SU-DHL-6 (cell line): ENCODE measurements around the gene NEUROG2.
"Not testable (repeated sequence)": the region's sequence is repeated elsewhere in the genome, so short reads cannot be mapped to it uniquely, and the experiment has no call there.

Experiments used
- H2AFZ ChIP-seq: fragments of 200-600 bp; sonication (generic); 2 replicates; pipeline ENCODE4 v1.6.1; 2014; ENCODE audit warnings: low read depth, mild to moderate bottlenecking, moderate library complexity, mixed read lengths, antibody characterized with exemption, low read length; ENCODE audit not compliant: severe bottlenecking
- H3F3A ChIP-seq: fragments of 200-600 bp; shearing (Covaris generic); 2 replicates; pipeline ENCODE4 v1.6.0; 2016; ENCODE audit warnings: antibody characterized with exemption, mild to moderate bottlenecking; ENCODE audit not compliant: insufficient read depth
- H3K27ac ChIP-seq: fragments of 200-600 bp; sonication (generic); 2 replicates; pipeline ENCODE4 v1.5.1; 2016; ENCODE audit warnings: low read depth, mild to moderate bottlenecking, low read length, moderate library complexity, mixed read lengths
- H3K27me3 ChIP-seq: fragments of 200-600 bp; sonication (generic), shearing (Covaris generic); 2 replicates; pipeline ENCODE4 v1.6.0; 2014; ENCODE audit warnings: mild to moderate bottlenecking, low read length
- H3K36me3 ChIP-seq: fragments of 200-600 bp; sonication (generic); 2 replicates; pipeline ENCODE4 v1.6.1; 2014; ENCODE audit warnings: mild to moderate bottlenecking, low read length, mixed read lengths
- H3K4me2 ChIP-seq: fragments of 300-600, 200-600 bp; shearing (Covaris generic), sonication (generic); 2 replicates; pipeline ENCODE4 v1.6.0; 2014; ENCODE audit warnings: low read length, low read depth, mild to moderate bottlenecking; ENCODE audit not compliant: poor library complexity, severe bottlenecking
- H3K4me3 ChIP-seq: fragments of 200-600 bp; sonication (generic); 2 replicates; pipeline ENCODE4 v1.5.1; 2014; ENCODE audit warnings: antibody characterized with exemption, low read length, mild to moderate bottlenecking, mixed read lengths; ENCODE audit not compliant: insufficient read depth, poor library complexity, severe bottlenecking
- H3K79me2 ChIP-seq: fragments of 200-600 bp; sonication (generic); 2 replicates; pipeline ENCODE4 v1.6.1; 2014; ENCODE audit warnings: mild to moderate bottlenecking, low read length, moderate library complexity; ENCODE audit not compliant: insufficient read depth
- H3K9ac ChIP-seq: fragments of 200-600 bp; sonication (generic); 2 replicates; pipeline ENCODE4 v1.7.0; 2014; ENCODE audit warnings: mild to moderate bottlenecking, low read length
- H3K9me2 ChIP-seq: fragments of 200-600 bp; sonication (generic); replicated peaks from 2 replicates; pipeline ENCODE4 v1.6.1; 2014; ENCODE audit warnings: low read length; ENCODE audit not compliant: insufficient read depth
- H3K9me3 ChIP-seq: fragments of 200-600 bp; sonication (generic); 2 replicates; pipeline ENCODE4 v1.6.1; 2014; ENCODE audit warnings: low read length, mixed read lengths; ENCODE audit not compliant: insufficient read depth
- H4K20me1 ChIP-seq: fragments of 200-600 bp; sonication (generic); 2 replicates; pipeline ENCODE4 v1.6.1; 2014; ENCODE audit warnings: low read depth, mild to moderate bottlenecking, antibody characterized with exemption, low read length, moderate library complexity, mixed read lengths
- CTCF ChIP-seq: fragments of 200-600 bp; sonication (generic); IDR thresholded peaks from one replicate; pipeline ENCODE4 v1.5.1; 2017; ENCODE audit warnings: antibody characterized with exemption, mild to moderate bottlenecking, low read length, moderate library complexity; ENCODE audit not compliant: insufficient read depth, poor library complexity, severe bottlenecking
- EZH2phosphoT487 ChIP-seq: fragments of 200-600 bp; sonication (generic), shearing (Covaris generic); conservative IDR thresholded peaks from 2 replicates; pipeline ENCODE4 v1.6.1; 2018; ENCODE audit warnings: mild to moderate bottlenecking, antibody characterized with exemption, low read length, moderate library complexity, mixed read lengths

Gene NEUROG2

GRCh38 chr4:112526061-112526460, 10.1 kb upstream of the NEUROG2 start:
- H3K9me2 ChIP-seq: no peaks in the 10 kb centered on the region
- no peaks in the 10 kb centered on the region for H4K20me1 ChIP-seq
- no peaks in the 10 kb centered on the region for H3K27me3 ChIP-seq
- H3K36me3 ChIP-seq: no peaks in the 10 kb centered on the region
- TF ChIP-seq CTCF (no peak), EZH2phosphoT487 (no peak)
- H3K9me3 ChIP-seq: no peaks in the 10 kb centered on the region
- no peak overlapping the region for H3K4me2 ChIP-seq
- no peak overlapping the region for H3K4me3 ChIP-seq
- no peak overlapping the region for H2AFZ ChIP-seq
- no peak overlapping the region for H3K9ac ChIP-seq
- H3K27ac ChIP-seq: no peak overlapping the region
- H3K79me2 ChIP-seq: no peaks in the 10 kb centered on the region
- no peaks in the 10 kb centered on the region for H3F3A ChIP-seq

- H3K4me2 ChIP-seq: peak overlapping the region; percentile 72
- no peaks in the 10 kb centered on the region for H3K36me3 ChIP-seq
- H3K79me2 ChIP-seq: no peaks in the 10 kb centered on the region
- no peak overlapping the region for H3K27ac ChIP-seq
- H3F3A ChIP-seq: no peaks in the 10 kb centered on the region
- no peaks in the 10 kb centered on the region for H3K9me3 ChIP-seq
- H4K20me1 ChIP-seq: no peaks in the 10 kb centered on the region
- no peaks in the 10 kb centered on the region for H3K9me2 ChIP-seq
- no peak for TF ChIP-seq EZH2phosphoT487
- TF ChIP-seq CTCF: peak; percentile 68
- H3K27me3 ChIP-seq: no peaks in the 10 kb centered on the region
- peak overlapping the region; percentile 50 for H3K4me3 ChIP-seq
- H3K9ac ChIP-seq: peak overlapping the region; percentile 41
- H2AFZ ChIP-seq: peak overlapping the region; percentile 82
Measured at GRCh38 chr4:112523764-112524505, 8.0 kb upstream of the NEUROG2 start.

GRCh38 chr4:112523008-112523721, 7.2 kb upstream of the NEUROG2 start:
- Histone ChIP-seq H3K27me3 (no peaks in the 10 kb centered on the region), H3K79me2 (no peaks in the 10 kb centered on the region), H3K4me2 (peak overlapping the region; percentile 72), H4K20me1 (no peaks in the 10 kb centered on the region), H3F3A (no peaks in the 10 kb centered on the region), H3K9ac (peak overlapping the region; percentile 38), H3K9me2 (no peaks in the 10 kb centered on the region), H3K27ac (no peak overlapping the region; the same call in 1 of the 2 replicates), H3K4me3 (peak overlapping the region; percentile 50), H2AFZ (peak overlapping the region; percentile 82), H3K36me3 (no peaks in the 10 kb centered on the region), H3K9me3 (no peaks in the 10 kb centered on the region)
- TF ChIP-seq CTCF: peak; percentile 11
- no peak for TF ChIP-seq EZH2phosphoT487

- H3K9me2 ChIP-seq, H3K9ac ChIP-seq, H3F3A ChIP-seq, H3K36me3 ChIP-seq, H3K4me3 ChIP-seq, H3K27ac ChIP-seq, H3K27me3 ChIP-seq, H4K20me1 ChIP-seq, H2AFZ ChIP-seq, H3K9me3 ChIP-seq, H3K79me2 ChIP-seq: not testable (repeated sequence)
- H3K4me2 ChIP-seq: peak overlapping the region; percentile 72
Measured at GRCh38 chr4:112522431-112522830, 6.5 kb upstream of the NEUROG2 start.
